GM12865 (cell line): ENCODE results near the gene NQO2.
"Not testable (repeated sequence)": the region's sequence is repeated elsewhere in the genome, so short reads cannot be mapped to it uniquely, and the experiment has no call there.

ENCODE experiments used
- DNase-seq: peaks from one replicate; pipeline ENCODE4 v3.0.0; 2010; ENCODE audit warnings: low read depth
- H3K4me3 ChIP-seq: 2 replicates; pipeline ENCODE4 v1.5.1; 2011; ENCODE audit warnings: mild to moderate bottlenecking, low read depth, low read length, control low read depth
- CTCF ChIP-seq: IDR thresholded peaks from 2 replicates; pipeline ENCODE4 v1.5.1; 2011; ENCODE audit warnings: low read length, control low read depth, low read depth, inconsistent platforms; ENCODE audit not compliant: insufficient read depth; ENCODE audit errors: missing control alignments

The NQO2 gene

GRCh38 chr6:3041606-3042005 is 41.9 kb downstream of the NQO2 start:
- H3K4me3 ChIP-seq, result no peak overlapping the region
- no peak for TF ChIP-seq CTCF
- no peak for DNase-seq

- no peak for TF ChIP-seq CTCF
- H3K4me3 ChIP-seq, result no peak overlapping the region
- no peak for DNase-seq
Measured at GRCh38 chr6:3045369-3045768, 45.7 kb downstream of the NQO2 start.

GRCh38 chr6:3045777-3046176 is 46.1 kb downstream of the NQO2 start:
- no peak for DNase-seq

GRCh38 chr6:3046295-3046694 is 46.6 kb downstream of the NQO2 start:
- no peak overlapping the region for H3K4me3 ChIP-seq
- no peak for DNase-seq
- TF ChIP-seq CTCF, result no peak

More at GRCh38 chr6:3045777-3046176, 46.1 kb downstream of the NQO2 start:
- H3K4me3 ChIP-seq, result no peak overlapping the region
- TF ChIP-seq CTCF, result no peak

- H3K4me3 ChIP-seq, DNase-seq: not testable (repeated sequence)
Measured at GRCh38 chr6:3048009-3048408, 48.3 kb downstream of the NQO2 start.

- DNase-seq, result no peak
- TF ChIP-seq CTCF, result no peak
- H3K4me3 ChIP-seq, result no peak overlapping the region
Measured at GRCh38 chr6:3052481-3053230, 53.0 kb downstream of the NQO2 start.

GRCh38 chr6:3053231-3053508 is 53.5 kb downstream of the NQO2 start:
- TF ChIP-seq CTCF, result no peak
- DNase-seq, result no peak
- H3K4me3 ChIP-seq, result no peak overlapping the region; the same call in 1 of the 2 replicates

- not testable (repeated sequence) for DNase-seq, H3K4me3 ChIP-seq
Measured at GRCh38 chr6:3054229-3055157, 54.8 kb downstream of the NQO2 start.

GRCh38 chr6:3055158-3055499 is 55.4 kb downstream of the NQO2 start:
- H3K4me3 ChIP-seq, DNase-seq: not testable (repeated sequence)
